ENCODE data around the gene SPTBN1.

Gene SPTBN1

DNA sequence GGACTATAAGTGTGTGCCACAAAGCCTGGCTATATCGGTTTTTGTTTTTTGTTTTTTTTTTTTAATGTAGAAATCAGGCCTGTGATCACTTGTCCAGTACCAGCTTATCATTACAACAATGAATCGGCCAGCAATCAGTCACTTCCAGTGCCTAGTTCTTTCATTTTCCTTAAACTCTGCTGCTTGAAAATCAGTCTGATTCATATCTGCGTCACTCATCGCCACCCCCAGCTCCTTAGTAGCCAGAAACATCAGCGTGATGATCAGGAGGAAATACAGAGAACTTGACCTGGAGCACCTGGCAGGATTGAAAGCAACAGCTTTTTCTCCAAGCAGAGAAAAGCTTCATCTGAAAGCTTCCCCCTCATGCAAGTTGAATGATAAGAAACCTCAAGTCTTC is 75.4 kb downstream of the SPTBN1 start:
- no peak for DNase-seq

DNA sequence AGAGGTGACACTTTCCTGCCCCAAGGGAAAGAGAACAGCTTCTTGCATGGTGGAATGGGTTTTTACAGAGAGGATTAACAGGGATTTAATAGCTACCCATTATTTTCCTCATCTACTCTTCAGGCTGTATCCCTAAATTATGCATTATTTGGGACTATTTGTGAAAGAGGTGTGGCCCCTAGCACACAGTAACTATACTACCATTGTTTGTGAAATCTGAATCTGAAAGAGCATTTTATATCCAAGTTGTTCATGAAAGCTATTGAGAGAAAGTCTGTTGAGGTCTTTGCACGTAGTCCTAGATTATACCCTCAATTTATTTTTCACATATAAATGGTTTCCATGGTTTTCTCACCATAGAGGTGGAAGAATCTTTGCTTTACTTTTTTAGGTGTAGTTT is 78.1 kb downstream of the SPTBN1 start:
- no peak for DNase-seq

DNA sequence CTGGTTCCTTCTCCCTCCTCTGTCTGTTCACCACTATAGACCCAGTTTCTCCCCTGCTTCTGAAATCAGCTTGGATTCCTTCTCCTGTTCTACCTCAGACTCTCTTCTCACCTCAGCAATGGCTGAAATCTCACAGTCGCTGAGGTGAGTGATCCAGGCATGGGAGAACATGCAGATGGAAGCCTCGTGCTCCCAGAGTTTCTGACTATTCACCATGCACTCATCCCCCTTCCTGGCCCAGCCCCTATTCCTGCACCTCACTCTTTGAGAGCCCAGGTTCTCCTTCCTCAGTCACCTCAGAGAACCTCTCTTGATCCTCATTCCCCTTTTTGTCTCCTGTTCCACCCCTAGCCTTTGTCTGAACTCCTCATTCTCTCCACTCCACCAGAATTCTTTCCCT is 78.5 kb downstream of the SPTBN1 start:
- DNase-seq = no peak

DNA sequence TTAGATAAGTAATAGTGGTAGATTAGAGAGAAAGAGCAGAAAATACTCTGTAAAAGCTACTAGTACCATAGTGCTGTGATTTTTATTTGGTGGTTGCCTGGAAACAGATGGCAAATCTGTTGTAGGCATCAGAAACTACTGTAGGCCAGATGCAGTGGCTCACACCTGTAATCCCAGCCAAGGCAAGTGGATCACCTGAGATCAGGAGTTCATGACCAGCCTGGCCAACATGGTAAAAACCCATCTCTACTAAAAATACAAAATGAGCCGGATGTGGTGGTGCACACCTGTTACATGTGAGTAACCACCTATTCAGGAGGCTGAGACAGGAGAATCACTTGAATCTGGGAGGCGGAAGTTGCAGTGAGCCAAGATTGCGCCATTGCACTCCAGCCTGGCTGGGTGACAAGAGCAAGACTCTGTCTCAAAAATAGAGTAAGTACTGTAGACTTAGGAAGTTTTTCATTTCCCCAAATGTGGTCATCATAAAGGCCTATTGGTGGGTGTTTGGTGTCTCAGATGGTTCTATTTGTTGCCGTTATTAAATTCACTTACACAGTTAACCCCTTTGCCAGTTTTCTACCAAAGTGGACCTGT is 79.6 kb downstream of the SPTBN1 start:
- DNase-seq = no peak

DNA sequence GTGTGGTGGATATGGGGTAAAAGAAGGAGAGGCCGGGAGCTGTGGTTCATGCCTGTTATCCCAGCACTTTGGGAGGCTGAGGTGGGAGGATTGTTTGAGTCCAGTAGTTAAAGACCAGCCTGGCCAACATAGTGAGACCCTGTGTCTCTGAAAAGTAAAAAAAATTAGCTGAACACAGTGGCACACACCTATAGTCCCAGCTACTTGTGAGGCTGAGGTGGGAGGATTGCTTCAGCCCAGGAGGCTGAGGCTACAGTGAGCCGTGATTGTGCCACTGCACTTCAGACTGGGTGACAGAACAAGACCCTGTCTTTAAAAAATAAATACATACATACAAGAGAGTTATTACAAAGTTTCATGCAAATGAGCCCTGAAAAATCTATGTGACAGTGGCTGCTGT is 80.6 kb downstream of the SPTBN1 start:
- no peak for DNase-seq

DNA sequence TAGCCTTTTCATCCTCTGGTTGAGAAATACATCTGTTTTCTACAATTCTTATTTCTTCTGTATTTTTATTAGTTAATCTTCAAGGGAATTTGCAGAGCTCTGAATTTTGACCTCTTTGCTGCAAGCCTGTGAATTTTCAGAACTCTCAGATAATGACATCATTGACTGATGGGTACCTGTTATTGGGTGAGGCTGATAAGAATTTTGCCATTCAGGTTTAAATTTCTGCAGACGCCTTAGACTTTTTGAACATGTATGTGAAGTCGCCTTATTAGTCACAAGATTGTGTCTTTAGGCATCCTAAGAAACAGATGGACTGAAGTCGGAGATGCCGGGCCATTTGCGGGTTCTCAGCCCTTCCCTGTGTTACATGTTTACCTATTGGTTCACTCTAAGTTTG is 82.4 kb downstream of the SPTBN1 start:
- no peak for DNase-seq

DNA sequence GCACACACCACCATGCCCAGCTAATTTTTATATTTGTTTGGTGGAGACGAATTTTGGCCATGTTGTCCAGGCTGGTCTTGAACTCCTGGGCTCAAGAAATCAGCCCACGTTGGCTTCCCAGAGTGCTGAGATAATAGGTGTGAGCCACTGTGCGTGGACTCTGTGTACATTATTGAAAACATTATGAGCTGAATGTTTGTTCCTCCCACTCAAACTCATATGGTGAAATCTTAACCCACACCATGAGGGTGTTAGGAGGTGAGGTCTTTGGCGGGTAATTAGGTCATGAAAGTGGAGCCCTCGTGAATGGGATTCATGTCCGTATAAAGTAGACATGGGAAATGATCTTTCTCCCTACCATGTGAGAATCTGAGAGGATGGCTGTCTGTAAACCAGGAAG is 83.6 kb downstream of the SPTBN1 start:
- no peak for DNase-seq

DNA sequence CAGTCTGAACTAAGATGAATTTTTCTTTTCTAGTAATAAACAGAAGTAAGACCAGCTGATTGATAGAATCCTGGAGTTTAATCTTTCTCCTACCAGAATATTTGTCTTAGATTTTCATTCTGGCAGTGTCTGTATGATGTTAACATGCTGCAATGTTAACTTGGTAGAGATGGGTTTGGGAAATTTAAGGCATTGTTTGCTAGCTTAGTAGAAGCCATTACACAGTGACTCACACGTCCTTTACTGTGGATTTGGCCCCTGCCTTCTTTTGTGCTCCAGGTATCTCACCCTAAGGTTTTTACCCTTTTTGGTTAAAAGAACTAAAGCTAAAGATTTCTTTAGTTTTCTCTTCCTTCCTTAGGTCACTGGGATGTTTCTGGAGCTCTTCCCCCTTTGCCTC is 84.1 kb downstream of the SPTBN1 start:
- no peak for DNase-seq

DNA sequence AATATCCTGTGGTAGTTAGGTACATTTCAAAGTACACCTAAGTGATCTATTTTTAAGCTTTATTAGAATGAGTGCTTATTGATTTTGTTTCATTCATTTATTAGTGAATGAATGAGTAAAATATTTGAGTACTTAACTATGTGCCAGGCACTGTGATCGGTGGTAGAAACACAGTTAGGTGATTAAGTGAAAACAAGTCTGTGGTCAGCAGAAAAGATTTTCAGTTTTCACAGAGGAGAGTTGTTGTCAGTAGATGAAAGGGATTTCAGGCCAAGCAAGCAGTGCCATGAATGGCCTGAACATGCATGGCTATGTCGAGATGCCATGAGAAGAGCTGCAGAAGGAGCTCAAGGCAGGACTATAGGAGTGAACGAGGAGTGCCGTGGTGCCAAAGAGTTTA is 85.9 kb downstream of the SPTBN1 start:
- DNase-seq = no peak

DNA sequence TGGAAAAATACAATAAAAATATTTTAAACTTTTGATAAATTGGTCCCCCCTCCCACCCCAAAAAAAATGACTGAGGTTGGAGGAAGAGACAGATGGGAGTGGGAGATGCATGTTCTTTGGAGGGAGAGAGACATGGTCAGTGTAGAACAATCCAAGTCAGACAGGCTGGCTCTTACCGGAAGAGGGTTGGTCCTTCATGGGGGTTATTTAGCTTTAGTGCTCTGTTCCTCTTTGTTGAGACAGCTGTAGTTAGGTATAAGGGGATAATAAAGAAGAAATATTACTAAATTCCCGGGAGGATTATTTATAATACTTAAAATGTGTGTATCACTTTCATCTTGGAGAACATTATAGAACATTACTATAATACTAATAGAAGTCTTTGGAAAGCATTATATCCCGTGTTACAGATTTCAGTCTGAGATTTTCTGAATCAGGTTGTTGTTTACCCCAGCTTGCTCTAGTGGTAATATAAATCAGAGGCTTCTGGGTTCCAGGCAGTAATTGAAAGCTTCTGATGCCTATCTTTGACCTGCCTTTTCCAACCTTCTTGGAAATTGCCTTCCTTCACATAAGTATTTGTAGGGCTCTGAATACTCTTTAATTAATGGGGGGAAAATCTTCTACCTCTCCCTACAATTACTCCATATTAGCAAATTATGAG is 87.7 kb downstream of the SPTBN1 start:
- DNase-seq = no peak

DNA sequence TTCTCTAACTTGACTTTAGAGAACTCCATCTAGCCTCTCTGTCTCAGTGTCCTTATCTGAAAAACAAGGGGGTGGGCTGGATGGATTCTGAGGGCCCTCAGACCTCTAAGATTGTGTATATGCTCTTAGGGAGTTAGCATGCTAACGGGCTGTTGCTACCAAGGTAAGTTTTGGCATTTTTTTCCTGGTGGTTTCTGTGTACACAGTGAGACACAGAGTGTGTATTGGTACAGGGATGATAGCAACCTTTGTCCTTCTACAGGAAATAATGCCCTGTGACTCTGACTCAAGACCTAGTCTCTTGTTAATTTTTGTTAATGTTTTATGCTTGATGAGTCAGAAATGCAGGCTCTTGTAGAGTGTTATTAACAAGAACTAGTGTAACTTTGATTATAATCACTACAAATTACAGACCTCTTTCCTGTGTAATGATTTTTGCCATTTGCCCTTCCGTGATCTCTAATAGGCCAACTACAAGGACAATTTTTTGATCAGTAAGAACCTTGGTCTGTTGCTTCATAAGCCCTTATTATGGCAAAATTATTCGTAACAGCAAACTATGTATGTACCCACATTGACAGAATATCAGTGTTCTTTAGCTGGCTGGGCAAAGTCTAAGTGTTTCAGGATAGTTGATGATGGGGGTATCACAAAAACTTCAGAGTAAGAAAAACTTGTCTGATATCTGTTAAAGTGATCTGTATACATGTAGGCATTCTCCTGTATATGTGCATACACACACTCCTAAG is 89.7 kb downstream of the SPTBN1 start:
- no peak for DNase-seq

DNA sequence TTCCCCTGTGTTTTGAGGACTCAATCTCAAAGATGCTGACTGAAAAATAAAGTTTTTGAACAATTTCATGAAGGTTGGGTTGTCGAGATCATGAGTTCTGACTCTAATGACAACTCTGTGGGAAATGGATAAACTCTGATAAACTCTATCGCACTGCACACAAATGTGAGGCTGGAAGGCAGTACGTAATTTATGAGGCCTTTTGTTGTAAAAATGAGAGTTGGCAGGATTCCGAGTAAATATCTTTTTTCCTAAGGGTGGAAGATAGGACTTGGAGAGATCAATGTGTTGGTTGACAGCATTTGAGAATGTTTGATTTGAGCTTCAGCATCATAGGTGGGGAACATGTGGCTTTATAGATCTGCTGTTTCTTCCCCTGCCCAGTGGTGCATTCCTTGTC is 90.4 kb downstream of the SPTBN1 start:
- DNase-seq = no peak

DNA sequence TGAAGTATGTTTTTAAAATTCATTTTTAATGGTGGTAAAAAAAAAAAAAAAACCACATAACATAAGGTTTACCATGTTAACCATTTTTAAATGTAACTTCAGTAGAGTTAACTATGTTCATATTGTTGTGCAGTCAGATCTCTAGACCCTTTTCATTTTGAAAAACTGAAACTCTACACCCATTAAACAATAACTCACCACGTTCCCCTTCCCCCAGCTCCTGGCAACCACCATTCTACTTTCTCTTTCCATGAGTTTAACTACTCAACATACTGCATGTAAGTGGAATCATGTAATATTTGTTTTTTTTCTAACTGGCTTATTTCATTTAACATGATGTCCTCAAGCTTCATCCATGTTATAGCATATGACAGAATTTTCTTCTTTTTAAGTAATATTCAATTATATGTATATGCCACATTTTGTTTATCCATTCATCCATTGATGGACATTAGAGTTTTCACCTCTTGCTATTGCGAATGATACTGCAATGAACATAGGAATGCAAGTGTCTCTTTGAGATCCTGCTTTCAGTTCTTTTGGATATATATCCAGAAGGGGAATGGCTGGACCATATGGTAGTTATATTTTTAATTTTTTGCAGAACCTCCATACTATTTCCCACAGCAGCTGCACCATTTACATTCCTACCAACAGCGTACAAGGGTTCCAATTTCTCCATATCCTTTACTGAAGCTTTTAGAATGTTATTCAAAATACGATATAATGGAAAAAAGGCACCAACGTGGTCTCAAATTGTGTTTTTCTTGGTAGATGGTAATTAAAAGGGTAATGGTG is 91.0 kb downstream of the SPTBN1 start:
- no peak for DNase-seq

DNA sequence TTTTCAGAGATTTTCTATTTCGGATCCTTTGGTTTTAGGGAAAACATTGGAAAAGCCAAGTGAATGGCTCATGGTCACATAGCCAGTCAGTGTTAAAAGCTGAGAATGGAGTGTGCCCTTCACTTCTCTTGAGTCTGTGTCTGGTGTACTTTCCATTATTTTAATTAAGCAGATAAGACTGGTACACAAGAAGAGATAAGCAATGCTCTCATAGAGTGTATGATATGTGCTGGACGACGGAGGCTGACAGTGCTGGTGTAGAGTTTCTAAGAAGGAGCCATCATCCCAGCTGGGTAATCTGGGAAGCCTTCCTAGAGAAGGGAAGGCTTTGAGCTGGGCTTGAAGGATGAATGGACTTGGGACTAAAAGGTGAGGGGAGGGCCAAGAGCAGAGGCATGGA is 93.3 kb downstream of the SPTBN1 start:
- no peak for DNase-seq

DNA sequence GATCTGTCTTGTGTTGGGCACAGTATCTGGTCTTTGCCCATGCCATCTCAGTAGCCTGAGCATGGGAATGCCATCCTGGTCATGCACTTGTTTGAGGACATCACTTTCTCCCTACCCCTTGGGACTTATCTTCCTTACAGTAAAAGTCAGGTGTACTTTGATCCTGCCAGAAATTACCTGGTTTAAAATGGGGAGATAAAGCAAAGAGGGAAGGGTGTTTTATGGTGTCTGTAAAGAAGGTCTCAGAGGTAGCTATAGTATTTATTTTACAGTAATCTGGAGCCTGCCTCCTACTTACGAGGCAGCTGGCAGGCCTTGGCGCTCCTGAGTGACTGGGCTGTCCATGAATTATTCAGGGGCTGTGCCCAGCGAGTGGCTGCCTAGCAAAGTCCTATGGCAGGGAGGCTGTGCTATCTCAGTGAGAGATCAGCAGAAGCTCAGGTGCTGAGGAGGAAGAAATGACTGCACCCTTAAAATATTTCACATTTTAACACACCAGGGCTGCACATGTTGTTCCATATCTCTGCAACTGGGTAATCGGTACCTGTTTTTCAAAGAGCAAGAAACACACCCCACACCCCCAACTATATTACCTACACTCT is 93.9 kb downstream of the SPTBN1 start:
- no peak for DNase-seq

DNA sequence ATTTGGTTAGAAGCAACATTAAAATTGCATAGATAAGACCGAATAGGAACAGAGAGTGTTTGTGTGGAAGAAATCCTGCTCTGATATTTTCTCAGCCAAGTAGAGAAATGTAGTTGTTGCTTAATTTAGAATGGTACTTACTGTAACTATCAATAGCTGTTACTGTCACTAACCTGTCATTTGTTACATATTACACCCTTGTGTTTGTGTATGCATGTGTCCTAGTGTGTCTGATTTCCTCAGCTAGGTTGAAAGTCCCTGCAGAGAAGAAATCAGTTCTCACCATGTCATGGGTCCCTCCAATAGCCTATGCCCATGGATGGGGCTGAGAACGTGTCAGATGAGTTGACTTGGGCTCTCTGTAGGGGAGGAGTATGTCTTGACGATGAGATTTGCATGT is 94.4 kb downstream of the SPTBN1 start:
- DNase-seq = no peak

DNA sequence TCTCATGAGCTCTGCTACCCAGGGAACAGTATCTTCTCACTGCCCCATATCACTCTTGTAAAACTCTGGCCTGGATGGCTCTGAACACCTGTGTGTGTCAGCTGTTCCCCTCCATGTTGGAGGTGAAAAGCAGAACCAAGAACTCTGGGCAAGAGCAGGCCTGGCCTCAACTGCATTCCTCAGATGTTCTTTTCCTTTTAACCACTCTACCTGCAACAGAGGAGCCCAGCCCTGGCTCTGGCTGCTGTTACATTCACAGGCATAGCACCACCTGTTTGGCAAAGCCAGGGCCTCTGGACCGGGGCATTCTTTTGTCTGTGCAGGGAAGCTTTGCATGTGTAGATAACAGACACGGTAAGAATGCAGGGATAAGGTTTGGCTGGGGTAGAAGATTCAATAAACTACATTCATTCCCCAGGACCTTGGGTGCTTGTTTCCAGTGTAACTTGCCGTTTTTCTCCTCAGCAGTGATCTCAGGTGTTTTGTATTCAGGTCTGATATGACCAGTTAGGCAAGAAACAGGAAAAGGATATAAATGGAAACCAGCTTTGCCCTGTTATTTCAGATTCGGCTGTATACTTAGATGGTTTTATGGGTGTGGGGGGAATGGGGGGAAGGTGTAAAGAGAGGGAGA is 95.1 kb downstream of the SPTBN1 start:
- DNase-seq = no peak

DNA sequence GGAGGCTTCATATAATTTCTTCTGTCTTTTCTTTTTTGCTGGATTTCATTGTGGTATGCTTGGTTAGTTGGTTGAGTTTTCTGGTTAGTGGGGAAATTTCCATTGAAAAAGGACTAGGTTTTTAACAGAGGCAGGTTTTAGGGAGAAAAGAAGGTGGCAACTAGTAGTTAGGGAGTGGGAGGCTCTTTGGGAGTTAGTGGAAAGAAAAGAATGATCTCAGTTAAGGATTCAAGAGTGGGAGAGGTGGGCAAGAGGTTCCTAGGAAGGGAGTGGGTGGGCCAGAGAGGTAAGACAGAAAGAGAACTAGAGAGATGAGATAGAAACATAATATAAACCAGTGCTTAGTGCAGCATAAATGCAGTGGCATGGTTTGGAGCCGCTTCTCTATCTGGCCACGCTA is 96.9 kb downstream of the SPTBN1 start:
- no peak for DNase-seq

DNA sequence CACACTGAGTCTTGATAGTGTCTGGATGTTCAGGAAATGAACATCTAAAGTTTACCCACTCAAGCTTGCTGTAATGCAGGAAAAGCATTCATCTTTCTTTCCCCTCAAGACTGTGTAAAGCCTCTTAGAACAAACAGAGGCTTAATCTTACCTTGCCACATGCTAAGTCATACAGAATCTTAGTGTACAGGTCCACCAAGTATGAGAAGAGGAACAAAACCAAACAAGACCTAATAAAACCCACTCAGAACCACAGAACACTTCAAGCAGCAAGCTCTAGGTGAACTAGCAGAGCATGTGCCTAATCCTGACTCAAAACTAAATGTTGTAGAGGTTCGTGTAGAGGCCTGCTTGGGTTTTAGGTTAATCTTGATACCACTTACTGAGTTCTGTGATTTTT is 97.6 kb downstream of the SPTBN1 start:
- no peak for DNase-seq

DNA sequence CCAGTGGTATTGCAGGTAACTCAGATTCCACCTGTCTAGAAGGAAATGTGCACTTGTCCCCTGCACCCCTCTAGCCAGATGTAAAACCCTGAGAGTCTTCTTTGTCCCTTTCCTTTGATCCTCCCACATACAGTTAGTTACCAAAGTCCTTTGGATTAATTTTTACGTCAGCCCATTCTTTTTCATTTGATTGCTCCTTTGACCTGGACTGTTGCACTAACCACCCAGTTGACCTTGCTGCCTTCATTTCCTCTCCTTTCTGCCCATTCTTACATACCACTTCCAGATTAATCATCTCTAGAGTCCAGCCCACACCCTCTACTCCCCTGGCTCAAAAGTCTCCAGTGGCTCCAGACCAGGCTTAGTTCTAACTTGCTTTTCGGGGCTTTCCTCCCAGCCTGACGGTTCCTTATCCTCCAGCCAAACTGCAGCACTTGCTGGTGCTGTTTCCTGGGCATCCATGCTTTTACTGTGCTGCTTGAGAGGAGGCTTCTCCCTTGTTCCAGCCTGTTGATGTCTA is 99.3 kb downstream of the SPTBN1 start:
- DNase-seq = no peak

DNA sequence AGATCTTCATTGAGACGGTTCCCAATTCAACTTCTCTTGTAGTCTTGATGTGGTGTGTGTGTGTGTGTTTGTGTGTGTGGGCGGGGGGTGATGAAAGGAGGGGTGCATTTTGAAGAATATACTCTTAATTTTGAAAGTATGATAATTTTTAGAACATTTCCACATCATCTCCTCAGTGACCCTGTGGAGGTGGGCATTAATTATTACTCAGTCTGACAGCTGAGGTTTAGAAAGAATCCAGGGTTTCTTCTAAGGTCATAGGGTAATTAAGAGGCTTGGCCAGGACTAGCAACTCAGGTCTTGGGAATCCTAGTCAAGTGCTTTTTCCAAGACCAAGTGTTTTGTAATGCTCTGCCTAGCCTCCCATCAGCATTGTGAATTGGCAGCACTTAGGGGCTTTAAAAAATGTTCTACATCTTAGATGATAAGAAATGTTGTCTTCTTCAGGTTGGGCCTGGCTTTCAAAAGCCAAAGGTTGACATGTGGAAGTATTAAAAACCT is 100.5 kb downstream of the SPTBN1 start:
- DNase-seq = no peak

DNA sequence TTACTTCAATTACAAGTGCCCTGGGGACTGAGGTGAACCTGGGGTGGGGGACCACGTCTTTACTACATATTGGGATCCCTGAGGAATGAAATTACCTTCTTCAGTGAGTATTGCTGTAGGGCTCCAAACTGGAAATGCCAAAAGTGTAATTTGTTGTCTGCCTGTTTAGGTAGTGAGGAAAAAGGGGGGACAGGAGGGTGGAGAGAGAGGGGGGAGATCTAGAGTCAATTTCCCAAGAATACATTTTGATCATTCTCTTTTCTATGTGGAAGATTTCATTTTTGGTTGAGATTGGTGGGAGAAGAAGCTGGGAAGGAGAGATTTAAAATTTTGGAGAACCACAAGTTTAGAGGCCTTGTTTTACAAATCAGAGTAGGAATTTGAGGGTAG is 101.1 kb downstream of the SPTBN1 start:
- DNase-seq = no peak
